WTC11 (cell line): Measurements from ENCODE around the gene APBA1. TPM values are rescaled to one million over a fixed set of nuclear protein-coding genes. Genes with fewer than 3 reads are reported as not detected.

Source experiments
- ATAC-seq: fragments of 200-7000 bp; cut with Tn5 transposase; 2 replicates; pipeline ENCODE4 v1.10.0; 2021; ENCODE audit warnings: mild to moderate bottlenecking, moderate library complexity
- CTCF ChIA-PET: fragments of 300-600 bp; sonication (Branson Sonifier 250); formaldehyde crosslinking; loops from one replicate; lab custom pipeline; 2021; ENCODE audit warnings: antibody characterized with exemption; lab: Charles Lee
- POLR2A ChIA-PET: fragments of 350-600 bp; sonication (Branson Sonifier 250); formaldehyde crosslinking; loops from one replicate; lab custom pipeline; 2021; ENCODE audit warnings: antibody characterized with exemption; lab: Charles Lee
- DNase-seq: peaks from one replicate; pipeline ENCODE4 v3.0.0; 2021; ENCODE audit warnings: low spot score
- H3K27ac Mint-ChIP-seq: 2 replicates; pipeline ENCODE4 v1.8.0; 2021; ENCODE audit warnings: mixed read lengths
- H3K27me3 Mint-ChIP-seq: 2 replicates; pipeline ENCODE4 v1.8.0; 2021; ENCODE audit warnings: low read depth, mild to moderate bottlenecking, moderate library complexity, mixed read lengths
- H3K36me3 Mint-ChIP-seq: 2 replicates; pipeline ENCODE4 v1.8.0; 2021; ENCODE audit warnings: mixed read lengths
- H3K4me1 Mint-ChIP-seq: 2 replicates; pipeline ENCODE4 v1.8.0; 2022; ENCODE audit warnings: mixed read lengths
- H3K4me3 Mint-ChIP-seq: 2 replicates; pipeline ENCODE4 v1.8.0; 2021; ENCODE audit warnings: mild to moderate bottlenecking, moderate library complexity, mixed read lengths
- H3K9me3 Mint-ChIP-seq: 2 replicates; pipeline ENCODE4 v1.8.0; 2021; ENCODE audit warnings: mixed read lengths
- AFF4 ChIP-seq: sonication (generic); formaldehyde crosslinking; IDR thresholded peaks from 2 replicates; pipeline ENCODE4 v1.8.1; 2023; ENCODE audit warnings: mild to moderate bottlenecking, missing genetic modification reagents, borderline replicate concordance
- ATF2 ChIP-seq: sonication (generic); formaldehyde crosslinking; IDR thresholded peaks from 2 replicates; pipeline ENCODE4 v1.8.1; 2022; ENCODE audit warnings: low read depth, missing genetic modification reagents, borderline replicate concordance
- ERG ChIP-seq: fragments of 250-450 bp; sonication (Bioruptor Pico); IDR thresholded peaks from 2 replicates; pipeline ENCODE4 v1.8.0; 2021; ENCODE audit warnings: mild to moderate bottlenecking
- FOXK1 ChIP-seq: sonication (generic); formaldehyde crosslinking; IDR thresholded peaks from 2 replicates; pipeline ENCODE4 v1.8.0; 2022; ENCODE audit warnings: mild to moderate bottlenecking, moderate library complexity, missing genetic modification reagents
- FOXP1 ChIP-seq: sonication (generic); formaldehyde crosslinking; IDR thresholded peaks from 2 replicates; pipeline ENCODE4 v1.8.0; 2022; ENCODE audit warnings: missing genetic modification reagents, mild to moderate bottlenecking, moderate library complexity, borderline replicate concordance
- GRHL2 ChIP-seq: fragments of 250-450 bp; sonication (Bioruptor Pico); IDR thresholded peaks from 2 replicates; pipeline ENCODE4 v1.8.0; 2022; ENCODE audit warnings: mild to moderate bottlenecking, moderate library complexity; ENCODE audit not compliant: insufficient replicate concordance, severe bottlenecking
- HMGA2 ChIP-seq: fragments of 250-450 bp; sonication (Bioruptor Pico); IDR thresholded peaks from 2 replicates; pipeline ENCODE4 v1.4.0; 2021; ENCODE audit warnings: mild to moderate bottlenecking, moderate library complexity
- HMGXB4 ChIP-seq: sonication (generic); formaldehyde crosslinking; IDR thresholded peaks from 2 replicates; pipeline ENCODE4 v1.8.1; 2023; ENCODE audit warnings: mild to moderate bottlenecking, moderate library complexity, missing genetic modification reagents
- KAT7 ChIP-seq: sonication (generic); formaldehyde crosslinking; IDR thresholded peaks from 2 replicates; pipeline ENCODE4 v1.8.1; 2023; ENCODE audit warnings: missing genetic modification reagents, mild to moderate bottlenecking, borderline replicate concordance
- NFATC4 ChIP-seq: fragments of 250-450 bp; sonication (Bioruptor Pico); IDR thresholded peaks from 2 replicates; pipeline ENCODE4 v1.9.0; 2021; ENCODE audit warnings: mild to moderate bottlenecking
- NFYB ChIP-seq: sonication (generic); formaldehyde crosslinking; conservative IDR thresholded peaks from 2 replicates; pipeline ENCODE4 v1.8.0; 2022; ENCODE audit warnings: low read depth, missing genetic modification reagents
- OVOL2 ChIP-seq: fragments of 250-450 bp; sonication (Bioruptor Pico); IDR thresholded peaks from 2 replicates; pipeline ENCODE4 v1.9.0; 2021; ENCODE audit warnings: mild to moderate bottlenecking, borderline replicate concordance
- PRDM15 ChIP-seq: sonication (generic); formaldehyde crosslinking; IDR thresholded peaks from 2 replicates; pipeline ENCODE4 v1.8.0; 2022; ENCODE audit warnings: missing genetic modification reagents
- ZNF219 ChIP-seq: sonication (generic); formaldehyde crosslinking; IDR thresholded peaks from 2 replicates; pipeline ENCODE4 v1.8.0; 2023; ENCODE audit warnings: missing genetic modification reagents, mild to moderate bottlenecking, borderline replicate concordance
- ZNF232 ChIP-seq: sonication (generic); formaldehyde crosslinking; IDR thresholded peaks from 2 replicates; pipeline ENCODE4 v1.8.0; 2022; ENCODE audit warnings: mild to moderate bottlenecking, missing genetic modification reagents
- ZNF317 ChIP-seq: sonication (generic); formaldehyde crosslinking; IDR thresholded peaks from 2 replicates; pipeline ENCODE4 v1.8.1; 2023; ENCODE audit warnings: low read depth, mild to moderate bottlenecking, moderate library complexity, missing genetic modification reagents, borderline replicate concordance
- ZNF532 ChIP-seq: fragments of 250-450 bp; sonication (Bioruptor Pico); IDR thresholded peaks from 2 replicates; pipeline ENCODE4 v1.9.0; 2021; ENCODE audit warnings: mild to moderate bottlenecking, borderline replicate concordance
- total RNA-seq: library from RNA; stranded (reverse); gene quantifications from 3 replicates; pipeline ENCODE4 v1.2.3, GENCODE V29; 2021

The APBA1 gene
- total RNA-seq, 1 experiment from 2014 or later: 0.94 TPM

GRCh38 chr9:69469136-69469535 lies 203.0 kb downstream of the APBA1 start:
- no peak for DNase-seq
- Mint-ChIP-seq H3K27ac (no peak overlapping the region), H3K4me3 (no peak overlapping the region), H3K27me3 (no peaks in the 10 kb centered on the region), H3K36me3 (no peaks in the 10 kb centered on the region), H3K9me3 (no peaks in the 10 kb centered on the region), H3K4me1 (peaks cover 8% of the 10 kb centered on the region)
- ChIA-PET CTCF (interaction anchor here (0.6 kb wide), 1 partner anchor 33 kb away, joined by 3 read pairs; no protein-coding TSS in a partner anchor), POLR2A (no interaction called here)
- TF ChIP-seq NFYB (CRISPR knock-in tag) (no peak), ZNF317 (CRISPR knock-in tag) (no peak), ZNF219 (CRISPR knock-in tag) (no peak), AFF4 (CRISPR knock-in tag) (no peak), ZNF532 (CRISPR knock-in tag) (no peak), KAT7 (CRISPR knock-in tag) (no peak), HMGA2 (CRISPR knock-in tag) (no peak), PRDM15 (CRISPR knock-in tag) (no peak)
- ATAC-seq: no peak

GRCh38 chr9:69468380-69468779 lies 203.8 kb downstream of the APBA1 start:
- Mint-ChIP-seq H3K4me3 (no peak overlapping the region), H3K27me3 (no peaks in the 10 kb centered on the region), H3K4me1 (peaks cover 16% of the 10 kb centered on the region), H3K27ac (no peak overlapping the region), H3K9me3 (no peaks in the 10 kb centered on the region), H3K36me3 (no peaks in the 10 kb centered on the region)
- POLR2A ChIA-PET: no interaction called here
- CTCF ChIA-PET: no interaction called here
- ATAC-seq: no peak
- no peak for DNase-seq
- no peak for TF ChIP-seq ERG (CRISPR knock-in tag)
- TF ChIP-seq GRHL2 (CRISPR knock-in tag): no peak
- no peak for TF ChIP-seq ATF2 (CRISPR knock-in tag)
- no peak for TF ChIP-seq NFATC4 (CRISPR knock-in tag)
- no peak for TF ChIP-seq FOXP1 (CRISPR knock-in tag)
- TF ChIP-seq OVOL2 (CRISPR knock-in tag): no peak
- no peak for TF ChIP-seq FOXK1 (CRISPR knock-in tag)
- no peak for TF ChIP-seq ZNF232 (CRISPR knock-in tag)
- no peak for TF ChIP-seq HMGXB4 (CRISPR knock-in tag)
